Hepatocyte (in vitro differentiated cells): ENCODE results near the gene WDR59.

Experiments
- EZH2 ChIP-seq: fragments of 200-600 bp; sonication (generic); IDR thresholded peaks from 2 replicates; pipeline ENCODE4 v1.6.1; 2016; ENCODE audit warnings: antibody characterized with exemption, mild to moderate bottlenecking, borderline replicate concordance
- EZH2phosphoT487 ChIP-seq: fragments of 200-600 bp; sonication (generic); IDR thresholded peaks from one replicate; pipeline ENCODE4 v1.6.1; 2018; ENCODE audit warnings: antibody characterized with exemption, mild to moderate bottlenecking, low read depth, moderate library complexity; ENCODE audit not compliant: unreplicated experiment, severe bottlenecking
- TF ChIP-seq, protein P1 (sequence below): fragments of 200-600 bp; sonication (generic); IDR thresholded peaks from 2 replicates; pipeline ENCODE4 v1.5.1; 2016; ENCODE audit warnings: antibody characterized with exemption, mild to moderate bottlenecking; ENCODE audit not compliant: poor library complexity

DNA sequence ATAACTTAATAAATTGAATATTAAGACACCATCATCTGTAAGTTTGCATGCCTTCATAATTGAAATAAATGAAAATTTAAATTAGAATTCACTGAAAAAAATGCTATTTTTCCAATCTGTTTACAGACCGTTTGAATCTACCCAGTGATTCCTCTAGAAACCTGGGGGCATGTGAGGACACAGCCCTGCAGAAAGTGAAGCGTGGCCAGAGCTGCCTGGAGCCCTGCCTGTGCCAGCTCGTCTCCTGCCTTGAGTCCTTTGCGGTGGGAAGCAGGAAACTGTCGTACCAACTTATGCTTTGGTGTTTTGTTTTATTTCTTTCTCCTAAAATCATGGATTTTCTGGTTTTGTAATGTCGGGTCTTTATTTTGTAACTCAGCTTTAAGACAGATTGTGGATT lies 142.5 kb downstream of the WDR59 start:
- TF ChIP-seq, protein P1, sequence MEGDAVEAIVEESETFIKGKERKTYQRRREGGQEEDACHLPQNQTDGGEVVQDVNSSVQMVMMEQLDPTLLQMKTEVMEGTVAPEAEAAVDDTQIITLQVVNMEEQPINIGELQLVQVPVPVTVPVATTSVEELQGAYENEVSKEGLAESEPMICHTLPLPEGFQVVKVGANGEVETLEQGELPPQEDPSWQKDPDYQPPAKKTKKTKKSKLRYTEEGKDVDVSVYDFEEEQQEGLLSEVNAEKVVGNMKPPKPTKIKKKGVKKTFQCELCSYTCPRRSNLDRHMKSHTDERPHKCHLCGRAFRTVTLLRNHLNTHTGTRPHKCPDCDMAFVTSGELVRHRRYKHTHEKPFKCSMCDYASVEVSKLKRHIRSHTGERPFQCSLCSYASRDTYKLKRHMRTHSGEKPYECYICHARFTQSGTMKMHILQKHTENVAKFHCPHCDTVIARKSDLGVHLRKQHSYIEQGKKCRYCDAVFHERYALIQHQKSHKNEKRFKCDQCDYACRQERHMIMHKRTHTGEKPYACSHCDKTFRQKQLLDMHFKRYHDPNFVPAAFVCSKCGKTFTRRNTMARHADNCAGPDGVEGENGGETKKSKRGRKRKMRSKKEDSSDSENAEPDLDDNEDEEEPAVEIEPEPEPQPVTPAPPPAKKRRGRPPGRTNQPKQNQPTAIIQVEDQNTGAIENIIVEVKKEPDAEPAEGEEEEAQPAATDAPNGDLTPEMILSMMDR, result no peak
- TF ChIP-seq EZH2phosphoT487, result no peak
- TF ChIP-seq EZH2, result no peak
